ENCODE measurements around the gene PTPN5. TPM values are rescaled to one million over a fixed set of nuclear protein-coding genes. Genes with fewer than 3 reads are reported as not detected.
A peak's percentile ranks its signal among the peaks of the same experiment; 100 is the strongest.

PTPN5 gene
- polyA plus RNA-seq, 3 donors, result not detected

DNA sequence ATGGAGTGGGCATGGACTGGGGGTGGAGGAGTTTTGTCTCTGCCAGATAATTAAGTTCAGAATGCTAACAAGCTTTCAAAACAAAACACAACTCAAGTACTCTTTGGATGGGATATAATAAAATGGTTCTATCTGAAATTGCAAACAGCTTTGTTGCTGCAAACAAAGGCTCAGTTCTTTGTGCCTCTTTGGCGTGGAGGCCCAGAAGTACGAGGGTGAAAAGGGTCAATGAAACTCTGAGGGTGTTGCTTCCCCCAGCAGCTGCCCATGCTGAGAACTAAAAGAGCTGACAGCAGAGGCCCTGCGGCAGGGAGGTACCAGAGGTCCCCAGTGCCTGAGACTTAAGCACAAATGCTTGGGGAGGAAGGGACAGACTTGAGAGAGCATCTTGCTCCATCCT lies 39.1 kb downstream of the PTPN5 start:
- DNase-seq, result no peak
- Histone ChIP-seq H3K9me3 (replicated peaks in 1 of 2; ENCODE audit: control insufficient read depth in 1 of 2, insufficient read depth in 1 of 2, low read length in 2 of 2) (no peaks in the 10 kb centered on the region), H2AFZ (ENCODE audit: insufficient read depth, low read depth, low read length, poor library complexity, severe bottlenecking) (no peak overlapping the region), H3K9ac (ENCODE audit: insufficient read depth, low read length, poor library complexity, severe bottlenecking) (no peak overlapping the region), H3K4me3 (replicated peaks in 1 of 3; ENCODE audit: low read depth in 2 of 3, low read length in 3 of 3) (no peak overlapping the region), H3K79me2 (ENCODE audit: insufficient read depth, low read length) (no peaks in the 10 kb centered on the region), H3K36me3 (replicated peaks in 1 of 2; ENCODE audit: control insufficient read depth in 1 of 2, insufficient read depth in 2 of 2, low read length in 2 of 2) (no peaks in the 10 kb centered on the region), H3K4me1 (ENCODE audit: control insufficient read depth in 1 of 2, insufficient read depth in 2 of 2, low read length in 2 of 2) (peaks cover 0 to 3% of the 10 kb centered on the region in 2 donors), H3K4me2 (replicated peaks; ENCODE audit: extremely low read depth, low read length, poor library complexity, severe bottlenecking) (no peak overlapping the region), H4K20me1 (ENCODE audit: insufficient read depth, low read length) (no peaks in the 10 kb centered on the region), H3K27me3 (ENCODE audit: control insufficient read depth in 2 of 2, insufficient read depth in 2 of 2, low read length in 2 of 2) (peaks cover 0 to 2% of the 10 kb centered on the region in 2 donors), H3K27ac (ENCODE audit: low read depth in 1 of 2, low read length in 2 of 2) (no peak overlapping the region)
- TF ChIP-seq, protein P1, sequence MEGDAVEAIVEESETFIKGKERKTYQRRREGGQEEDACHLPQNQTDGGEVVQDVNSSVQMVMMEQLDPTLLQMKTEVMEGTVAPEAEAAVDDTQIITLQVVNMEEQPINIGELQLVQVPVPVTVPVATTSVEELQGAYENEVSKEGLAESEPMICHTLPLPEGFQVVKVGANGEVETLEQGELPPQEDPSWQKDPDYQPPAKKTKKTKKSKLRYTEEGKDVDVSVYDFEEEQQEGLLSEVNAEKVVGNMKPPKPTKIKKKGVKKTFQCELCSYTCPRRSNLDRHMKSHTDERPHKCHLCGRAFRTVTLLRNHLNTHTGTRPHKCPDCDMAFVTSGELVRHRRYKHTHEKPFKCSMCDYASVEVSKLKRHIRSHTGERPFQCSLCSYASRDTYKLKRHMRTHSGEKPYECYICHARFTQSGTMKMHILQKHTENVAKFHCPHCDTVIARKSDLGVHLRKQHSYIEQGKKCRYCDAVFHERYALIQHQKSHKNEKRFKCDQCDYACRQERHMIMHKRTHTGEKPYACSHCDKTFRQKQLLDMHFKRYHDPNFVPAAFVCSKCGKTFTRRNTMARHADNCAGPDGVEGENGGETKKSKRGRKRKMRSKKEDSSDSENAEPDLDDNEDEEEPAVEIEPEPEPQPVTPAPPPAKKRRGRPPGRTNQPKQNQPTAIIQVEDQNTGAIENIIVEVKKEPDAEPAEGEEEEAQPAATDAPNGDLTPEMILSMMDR (IDR thresholded peaks at IDR 0.05), result no peak
- intact Hi-C loops (cut with micrococcal nuclease), result no loop called here
- H3K27ac Mint-ChIP-seq, result no peak overlapping the region
- H3K27me3 Mint-ChIP-seq (ENCODE audit: low read depth in 3 of 3), result peaks cover 3 to 6% (median 5%) of the 10 kb centered on the region in 3 donors
- H3K36me3 Mint-ChIP-seq, result no peaks in the 10 kb centered on the region
- 100% methylated on average over 2 of the region's 3 CpGs for WGBS (ENCODE audit: insufficient coverage)
- no peak overlapping the region for H3K4me3 Mint-ChIP-seq
- peaks cover 0 to 3% (median 0%) of the 10 kb centered on the region in 7 donors for H3K9me3 Mint-ChIP-seq
- H3K4me1 Mint-ChIP-seq, result peaks cover 4% of the 10 kb centered on the region

DNA sequence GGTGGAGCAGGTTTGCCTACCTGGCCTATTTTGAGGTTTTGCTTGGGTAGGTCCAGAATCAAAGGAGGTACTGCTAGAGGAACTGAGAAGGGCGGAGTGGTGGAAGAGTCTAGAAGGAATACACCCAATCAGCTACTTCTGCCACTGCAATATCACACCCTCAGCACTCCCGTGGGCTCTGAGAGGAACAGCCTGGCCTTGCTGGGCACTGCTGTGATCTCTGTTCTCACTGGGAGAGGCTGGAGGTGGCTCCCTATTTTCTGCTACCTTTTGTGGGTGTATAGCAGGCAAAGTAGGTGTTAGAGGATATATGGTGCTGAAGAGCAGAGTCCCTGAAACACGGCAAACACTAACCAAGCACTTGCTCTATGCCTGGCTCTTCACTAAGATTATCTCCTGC lies 40.7 kb downstream of the PTPN5 start:
- Mint-ChIP-seq H3K4me3 (no peak overlapping the region), H3K36me3 (no peaks in the 10 kb centered on the region), H3K27me3 (ENCODE audit: low read depth in 3 of 3) (peaks cover 0 to 4% (median 2%) of the 10 kb centered on the region in 3 donors), H3K4me1 (peaks cover 4% of the 10 kb centered on the region), H3K27ac (peak overlapping the region in 1 of 7 donors; percentile 11), H3K9me3 (peaks cover 0 to 3% (median 0%) of the 10 kb centered on the region in 7 donors)
- Histone ChIP-seq H3K36me3 (replicated peaks in 1 of 2; ENCODE audit: control insufficient read depth in 1 of 2, insufficient read depth in 2 of 2, low read length in 2 of 2) (no peaks in the 10 kb centered on the region), H4K20me1 (ENCODE audit: insufficient read depth, low read length) (no peaks in the 10 kb centered on the region), H3K9me3 (replicated peaks in 1 of 2; ENCODE audit: control insufficient read depth in 1 of 2, insufficient read depth in 1 of 2, low read length in 2 of 2) (no peaks in the 10 kb centered on the region), H3K27ac (ENCODE audit: low read depth in 1 of 2, low read length in 2 of 2) (no peak overlapping the region), H3K27me3 (ENCODE audit: control insufficient read depth in 2 of 2, insufficient read depth in 2 of 2, low read length in 2 of 2) (peaks cover 0 to 2% of the 10 kb centered on the region in 2 donors), H3K79me2 (ENCODE audit: insufficient read depth, low read length) (no peaks in the 10 kb centered on the region), H3K4me2 (replicated peaks; ENCODE audit: extremely low read depth, low read length, poor library complexity, severe bottlenecking) (no peak overlapping the region), H3K9ac (ENCODE audit: insufficient read depth, low read length, poor library complexity, severe bottlenecking) (no peak overlapping the region), H3K4me3 (replicated peaks in 1 of 3; ENCODE audit: low read depth in 2 of 3, low read length in 3 of 3) (no peak overlapping the region), H2AFZ (ENCODE audit: insufficient read depth, low read depth, low read length, poor library complexity, severe bottlenecking) (no peak overlapping the region), H3K4me1 (ENCODE audit: control insufficient read depth in 1 of 2, insufficient read depth in 2 of 2, low read length in 2 of 2) (peaks cover 0 to 3% of the 10 kb centered on the region in 2 donors)
- TF ChIP-seq, protein P1 (IDR thresholded peaks at IDR 0.05), result no peak
- DNase-seq, result no peak
- intact Hi-C loops (cut with micrococcal nuclease), result no loop called here
- no CpG with 5 or more reads among the region's 3 CpGs for WGBS (ENCODE audit: insufficient coverage)
